Parathyroid adenoma (tissue), 2 donors: ENCODE data around the gene COMMD4.
"Not testable (repeated sequence)": the region's sequence is repeated elsewhere in the genome, so short reads cannot be mapped to it uniquely, and the experiment has no call there.

ENCODE experiments used
- H2AFZ ChIP-seq: fragments of 300-600 bp; sonication (generic); one replicate; pipeline ENCODE4 v1.7.0; 2017; ENCODE audit warnings: antibody characterized with exemption, mild to moderate bottlenecking
- H3K27ac ChIP-seq: fragments of 300-600 bp; sonication (generic); one replicate; pipeline ENCODE4 v1.7.0; 2017
- H3K27me3 ChIP-seq: fragments of 300-600 bp; sonication (generic); one replicate; pipeline ENCODE4 v1.7.0; 2017; ENCODE audit warnings: low read length; ENCODE audit not compliant: control insufficient read depth, insufficient read depth
- H3K36me3 ChIP-seq: fragments of 300-600 bp; sonication (generic); one replicate; pipeline ENCODE4 v1.7.0; 2017; ENCODE audit warnings: low read length; ENCODE audit not compliant: control insufficient read depth, insufficient read depth
- H3K4me1 ChIP-seq: fragments of 300-600 bp; sonication (generic); one replicate; pipeline ENCODE4 v1.7.0; 2017; ENCODE audit warnings: control low read depth
- H3K4me2 ChIP-seq: fragments of 300-600 bp; sonication (generic); one replicate; pipeline ENCODE4 v1.7.0; 2017; ENCODE audit warnings: low read length
- H3K4me3 ChIP-seq: fragments of 300-600 bp; sonication (generic); one replicate; pipeline ENCODE4 v1.7.0; 2017; ENCODE audit warnings: low read depth, low read length
- H3K79me2 ChIP-seq: fragments of 300-600 bp; sonication (generic); one replicate; pipeline ENCODE4 v1.7.0; 2017; ENCODE audit warnings: control low read depth
- H3K9ac ChIP-seq: fragments of 300-600 bp; sonication (generic); one replicate; pipeline ENCODE4 v1.7.0; 2017; ENCODE audit warnings: mild to moderate bottlenecking
- H3K9me3 ChIP-seq: fragments of 300-600 bp; sonication (generic); one replicate; pipeline ENCODE4 v1.7.0; 2017; ENCODE audit warnings: low read length; ENCODE audit not compliant: control insufficient read depth
- TF ChIP-seq, protein P1 (sequence below): fragments of 300-600 bp; sonication (generic); IDR thresholded peaks from one replicate; pipeline ENCODE4 v1.7.0; 2017; ENCODE audit warnings: antibody characterized with exemption, mild to moderate bottlenecking
- donor health status: primary hyperparathyroidism.

The COMMD4 gene

DNA sequence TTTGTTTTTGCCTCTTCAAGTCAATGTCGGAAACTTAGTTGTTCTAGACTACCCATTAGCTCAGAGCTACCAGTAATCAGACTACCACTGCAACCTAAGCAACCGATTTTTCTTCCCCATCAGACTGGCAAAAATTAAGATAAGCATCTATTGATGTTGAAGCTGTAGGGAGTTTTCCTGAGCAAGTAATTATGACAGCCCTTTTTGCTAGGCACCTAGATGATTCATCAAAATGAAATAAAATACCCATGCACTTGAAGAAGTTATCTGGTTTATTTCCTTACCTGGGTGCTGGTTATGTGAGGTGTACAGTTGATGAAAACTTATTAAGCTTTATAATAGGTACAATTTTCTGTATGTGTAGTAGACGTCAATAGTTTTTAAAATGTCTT is 554 bp upstream of the COMMD4 start:
- Histone ChIP-seq H3K4me2 (peak overlapping the region; percentile 72), H3K27ac (peak overlapping the region; percentile 53), H3K4me1 (peaks cover 8% of the 10 kb centered on the region), H3K36me3 (no peaks in the 10 kb centered on the region), H2AFZ (peak overlapping the region; percentile 89), H3K4me3 (peak overlapping the region; percentile 77), H3K9me3 (no peaks in the 10 kb centered on the region), H3K9ac (no peak overlapping the region), H3K79me2 (no peaks in the 10 kb centered on the region), H3K27me3 (no peaks in the 10 kb centered on the region)
- TF ChIP-seq, protein P1, sequence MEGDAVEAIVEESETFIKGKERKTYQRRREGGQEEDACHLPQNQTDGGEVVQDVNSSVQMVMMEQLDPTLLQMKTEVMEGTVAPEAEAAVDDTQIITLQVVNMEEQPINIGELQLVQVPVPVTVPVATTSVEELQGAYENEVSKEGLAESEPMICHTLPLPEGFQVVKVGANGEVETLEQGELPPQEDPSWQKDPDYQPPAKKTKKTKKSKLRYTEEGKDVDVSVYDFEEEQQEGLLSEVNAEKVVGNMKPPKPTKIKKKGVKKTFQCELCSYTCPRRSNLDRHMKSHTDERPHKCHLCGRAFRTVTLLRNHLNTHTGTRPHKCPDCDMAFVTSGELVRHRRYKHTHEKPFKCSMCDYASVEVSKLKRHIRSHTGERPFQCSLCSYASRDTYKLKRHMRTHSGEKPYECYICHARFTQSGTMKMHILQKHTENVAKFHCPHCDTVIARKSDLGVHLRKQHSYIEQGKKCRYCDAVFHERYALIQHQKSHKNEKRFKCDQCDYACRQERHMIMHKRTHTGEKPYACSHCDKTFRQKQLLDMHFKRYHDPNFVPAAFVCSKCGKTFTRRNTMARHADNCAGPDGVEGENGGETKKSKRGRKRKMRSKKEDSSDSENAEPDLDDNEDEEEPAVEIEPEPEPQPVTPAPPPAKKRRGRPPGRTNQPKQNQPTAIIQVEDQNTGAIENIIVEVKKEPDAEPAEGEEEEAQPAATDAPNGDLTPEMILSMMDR, result no peak

DNA sequence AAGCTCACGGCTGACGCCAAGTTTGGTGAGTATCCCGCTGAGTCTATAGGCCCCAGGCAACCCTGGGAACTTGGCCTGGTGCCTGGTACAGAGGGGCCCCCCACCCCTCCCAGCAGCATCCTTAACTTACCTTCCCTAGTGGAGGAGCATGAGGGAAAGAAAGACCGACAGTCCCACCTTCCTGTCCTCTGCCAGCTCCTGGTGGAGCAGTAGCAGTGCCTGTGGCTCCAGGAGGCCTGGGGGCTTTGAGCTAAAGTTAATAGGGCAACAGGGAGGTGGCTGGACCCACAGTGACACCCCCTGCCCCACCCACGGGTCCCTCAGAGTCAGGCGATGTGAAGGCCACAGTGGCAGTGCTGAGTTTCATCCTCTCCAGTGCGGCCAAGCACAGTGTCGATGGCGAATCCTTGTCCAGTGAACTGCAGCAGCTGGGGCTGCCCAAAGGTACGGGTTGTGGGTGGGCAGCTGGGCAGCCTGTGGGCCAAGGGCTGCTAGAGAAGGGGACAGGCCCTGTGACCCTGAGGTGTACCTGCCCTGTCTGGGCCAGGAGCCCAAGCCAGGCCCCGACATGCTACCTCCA is 2.9 kb downstream of the COMMD4 start:
- Histone ChIP-seq H3K27ac (no peak overlapping the region), H2AFZ (no peak overlapping the region), H3K9me3 (no peaks in the 10 kb centered on the region), H3K79me2 (no peaks in the 10 kb centered on the region), H3K36me3 (no peaks in the 10 kb centered on the region), H3K4me1 (peaks cover 8% of the 10 kb centered on the region), H3K27me3 (no peaks in the 10 kb centered on the region), H3K9ac (no peak overlapping the region), H3K4me2 (no peak overlapping the region), H3K4me3 (no peak overlapping the region)
- TF ChIP-seq, protein P1, result no peak

DNA sequence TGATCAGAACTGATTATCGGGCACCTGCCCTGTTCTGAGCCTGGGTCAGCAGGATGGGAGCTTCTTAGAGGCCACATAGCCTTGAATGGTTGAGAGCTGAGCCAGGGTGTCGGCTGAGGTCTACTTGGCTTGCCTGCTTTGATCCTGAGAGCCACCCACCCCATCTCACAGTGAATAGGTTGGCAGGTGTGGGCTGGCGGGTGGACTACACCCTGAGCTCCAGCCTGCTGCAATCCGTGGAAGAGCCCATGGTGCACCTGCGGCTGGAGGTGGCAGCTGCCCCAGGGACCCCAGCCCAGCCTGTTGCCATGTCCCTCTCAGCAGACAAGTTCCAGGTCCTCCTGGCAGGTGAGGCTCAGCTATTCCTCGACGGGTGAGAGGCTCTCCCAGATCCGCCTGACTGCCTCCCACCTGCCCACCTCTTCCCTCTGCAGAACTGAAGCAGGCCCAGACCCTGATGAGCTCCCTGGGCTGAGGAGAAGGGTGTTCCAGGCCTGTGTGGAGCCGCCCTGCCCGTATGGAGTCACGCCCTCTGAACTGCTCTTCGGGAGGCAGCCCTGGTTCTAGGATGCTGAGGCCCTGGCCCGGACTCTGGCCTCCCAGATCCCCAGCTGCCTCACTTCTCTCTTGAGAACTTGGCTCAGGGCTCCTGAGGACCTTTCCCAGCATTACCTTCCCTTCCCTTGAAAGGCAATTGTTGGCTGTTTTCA is 3.8 kb downstream of the COMMD4 start:
- no peak overlapping the region for H3K4me3 ChIP-seq

DNA sequence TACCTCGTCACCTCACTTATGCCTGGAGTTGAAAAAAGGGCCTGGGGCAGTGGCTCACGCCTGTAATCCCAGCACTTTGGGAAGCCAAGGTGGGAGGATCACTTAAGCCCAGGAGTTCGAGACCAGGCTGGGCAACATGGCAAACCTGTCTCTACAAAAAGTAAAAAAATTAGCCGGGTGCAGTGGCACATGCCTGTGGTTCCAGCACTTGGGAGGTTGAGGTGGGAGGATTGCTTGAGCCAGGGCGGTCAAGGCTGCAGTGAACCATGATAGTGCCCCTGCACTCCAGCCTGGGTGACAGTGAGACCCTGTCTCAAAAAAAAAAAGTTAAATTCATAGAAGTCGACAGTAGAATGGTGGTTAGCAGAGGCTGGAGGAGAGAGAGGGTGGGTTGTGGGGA is 6.4 kb downstream of the COMMD4 start:
- H3K4me2 ChIP-seq, result no peak overlapping the region
- H3K9me3 ChIP-seq, result no peaks in the 10 kb centered on the region
- TF ChIP-seq, protein P1, result no peak
- no peak overlapping the region for H3K27ac ChIP-seq
- no peaks in the 10 kb centered on the region for H3K4me1 ChIP-seq
- H2AFZ ChIP-seq, result no peak overlapping the region
- H3K4me3 ChIP-seq, result no peak overlapping the region
- no peaks in the 10 kb centered on the region for H3K79me2 ChIP-seq
- no peaks in the 10 kb centered on the region for H3K36me3 ChIP-seq
- no peaks in the 10 kb centered on the region for H3K27me3 ChIP-seq
- no peak overlapping the region for H3K9ac ChIP-seq

More for the DNA sequence above, 3.8 kb downstream of the COMMD4 start:
- H3K4me2 ChIP-seq, result no peak overlapping the region
- no peak overlapping the region for H3K9ac ChIP-seq
- H3K79me2 ChIP-seq, result no peaks in the 10 kb centered on the region
- TF ChIP-seq, protein P1, result no peak
- H3K27ac ChIP-seq, result no peak overlapping the region
- H3K9me3 ChIP-seq, result no peaks in the 10 kb centered on the region
- H2AFZ ChIP-seq, result no peak overlapping the region
- no peaks in the 10 kb centered on the region for H3K27me3 ChIP-seq
- H3K4me1 ChIP-seq, result peaks cover 8% of the 10 kb centered on the region
- no peaks in the 10 kb centered on the region for H3K36me3 ChIP-seq

DNA sequence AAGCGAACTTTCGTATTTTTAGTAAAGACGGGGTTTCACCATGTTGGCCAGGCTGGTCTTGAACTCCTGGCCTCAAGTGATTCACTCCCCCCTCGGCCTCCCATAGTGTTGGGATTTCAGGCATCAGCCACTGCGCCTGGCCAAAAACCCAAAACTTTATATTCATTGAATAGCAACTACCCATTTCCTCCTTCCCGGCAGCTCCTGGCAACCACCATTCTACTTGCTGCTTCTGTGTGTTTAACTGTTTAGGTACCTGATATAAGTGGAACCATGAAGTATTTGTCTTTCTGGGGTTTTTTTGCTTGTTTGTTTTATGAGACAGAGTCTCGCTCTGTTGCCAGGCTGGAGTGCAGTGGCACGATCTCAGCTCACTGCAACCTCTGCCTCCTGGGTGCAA is 8.1 kb downstream of the COMMD4 start:
- not testable (repeated sequence) for H3K27me3 ChIP-seq, H3K4me1 ChIP-seq, H3K79me2 ChIP-seq, H3K4me3 ChIP-seq, H3K9ac ChIP-seq, H3K4me2 ChIP-seq, H3K36me3 ChIP-seq, H3K27ac ChIP-seq, H2AFZ ChIP-seq, H3K9me3 ChIP-seq
